ENCODE data around the gene KIF18A.
"Not testable (repeated sequence)": the region's sequence is repeated elsewhere in the genome, so short reads cannot be mapped to it uniquely, and the experiment has no call there.

Gene KIF18A

GRCh38 chr11:28106353-28107043, 1.5 kb downstream of the KIF18A start:
- no peak for DNase-seq

DNA sequence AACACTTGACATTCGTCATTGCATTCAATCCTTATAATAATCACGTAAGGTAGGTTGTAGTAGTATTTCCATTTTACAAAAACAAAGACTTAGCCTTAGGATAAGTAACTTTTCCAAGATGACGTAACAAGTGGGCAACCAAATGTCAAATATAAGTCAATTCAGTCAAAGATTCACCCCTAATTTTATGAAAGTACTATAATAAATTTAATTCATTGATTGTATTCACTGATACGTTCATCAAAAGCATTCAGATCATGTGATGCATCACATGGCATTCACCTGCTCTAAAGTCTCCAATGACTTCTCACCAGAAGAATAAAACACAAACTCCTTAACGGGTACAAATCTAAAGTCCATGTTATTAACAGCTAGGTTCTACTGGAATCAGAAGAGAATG, 2.1 kb downstream of the KIF18A start:
- no peak for DNase-seq

GRCh38 chr11:28104984-28105383, 3.0 kb downstream of the KIF18A start:
- no peak for DNase-seq

DNA sequence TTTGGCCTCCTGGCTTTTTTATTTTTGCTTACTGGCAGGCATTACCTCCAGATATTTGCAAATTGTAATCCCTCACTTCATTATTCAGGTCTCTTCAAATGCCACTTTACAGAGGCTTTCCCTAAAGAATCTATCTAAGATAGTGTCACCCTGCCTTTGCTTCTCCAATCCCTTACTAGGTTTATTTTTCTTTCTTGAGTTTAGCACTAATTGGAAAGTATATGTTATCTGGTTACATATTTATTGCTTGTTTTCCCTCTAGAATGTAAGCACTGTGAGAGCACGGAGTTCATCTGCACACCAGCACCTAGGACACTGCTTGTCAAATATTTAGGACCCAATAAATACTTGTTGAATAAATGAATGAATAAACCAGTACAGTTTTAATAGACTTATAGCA, 3.5 kb downstream of the KIF18A start:
- no peak for DNase-seq

DNA sequence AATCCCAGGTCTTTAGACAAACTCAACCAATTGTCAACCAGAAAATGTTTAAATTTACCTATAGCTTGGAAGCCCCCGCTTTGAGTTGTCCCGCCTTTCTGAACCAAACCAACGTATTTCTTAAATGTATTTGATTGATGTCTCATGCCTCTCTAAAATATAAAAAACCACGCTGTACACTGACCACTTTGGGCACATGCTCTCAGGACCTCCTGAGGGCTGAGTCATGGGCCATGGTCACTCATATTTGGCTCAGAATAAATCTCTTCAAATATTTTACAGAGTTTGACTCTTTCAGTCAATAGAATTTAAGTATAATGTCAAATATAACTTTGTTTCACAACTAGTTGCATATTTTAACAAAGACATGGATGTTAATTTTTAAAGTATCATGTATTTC, 5.7 kb downstream of the KIF18A start:
- not testable (repeated sequence) for DNase-seq

DNA sequence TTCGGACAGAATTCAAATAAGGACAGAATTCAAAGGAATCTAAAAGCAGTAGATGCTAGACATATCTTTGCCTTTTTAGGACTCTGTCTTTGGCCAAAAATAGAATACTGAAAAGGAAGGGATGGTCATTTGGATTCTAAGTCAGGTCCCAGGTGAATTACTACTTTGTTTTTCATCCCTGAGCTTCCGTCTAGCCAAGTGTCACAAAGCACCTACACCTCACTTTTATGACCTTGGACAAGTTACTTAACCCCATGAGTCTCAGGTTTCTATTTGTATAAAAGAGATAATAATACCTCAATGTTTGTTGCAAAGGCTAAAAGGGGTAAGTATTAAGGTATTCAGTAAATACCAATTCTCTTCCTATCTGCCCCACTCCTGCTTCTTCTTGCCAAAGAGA, 7.3 kb downstream of the KIF18A start:
- DNase-seq: no peak

GRCh38 chr11:28099715-28100114, 8.2 kb downstream of the KIF18A start:
- no peak for DNase-seq

DNA sequence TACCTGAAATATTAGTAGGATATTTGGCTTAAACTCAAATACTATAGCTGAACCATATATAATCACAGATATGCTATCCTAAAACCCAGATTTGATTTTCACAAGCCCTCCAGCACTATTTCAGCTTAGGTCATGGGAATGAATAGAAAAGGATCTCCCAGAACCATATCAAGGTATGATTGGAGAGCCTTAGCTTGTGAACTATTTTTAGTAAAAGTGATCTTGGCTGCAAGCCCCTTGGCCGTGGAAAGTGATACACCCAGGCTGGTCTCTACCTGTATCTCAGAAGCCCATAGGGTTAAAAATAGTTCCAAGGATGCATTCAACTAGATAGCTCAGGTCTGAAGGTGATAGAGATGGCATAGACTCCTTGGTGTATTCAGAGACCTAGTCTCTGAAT, 9.7 kb downstream of the KIF18A start:
- no peak for DNase-seq

GRCh38 chr11:28092786-28093185, 15.2 kb downstream of the KIF18A start:
- DNase-seq: no peak

GRCh38 chr11:28090052-28090749, 17.8 kb downstream of the KIF18A start:
- DNase-seq: no peak

GRCh38 chr11:28089378-28089777, 18.6 kb downstream of the KIF18A start:
- no peak for DNase-seq

GRCh38 chr11:28087693-28088092, 20.3 kb downstream of the KIF18A start:
- DNase-seq: not testable (repeated sequence)

- not testable (repeated sequence) for DNase-seq
Observed at GRCh38 chr11:28087192-28087591, 20.8 kb downstream of the KIF18A start.

GRCh38 chr11:28086569-28086968, 21.4 kb downstream of the KIF18A start:
- no peak for DNase-seq

DNA sequence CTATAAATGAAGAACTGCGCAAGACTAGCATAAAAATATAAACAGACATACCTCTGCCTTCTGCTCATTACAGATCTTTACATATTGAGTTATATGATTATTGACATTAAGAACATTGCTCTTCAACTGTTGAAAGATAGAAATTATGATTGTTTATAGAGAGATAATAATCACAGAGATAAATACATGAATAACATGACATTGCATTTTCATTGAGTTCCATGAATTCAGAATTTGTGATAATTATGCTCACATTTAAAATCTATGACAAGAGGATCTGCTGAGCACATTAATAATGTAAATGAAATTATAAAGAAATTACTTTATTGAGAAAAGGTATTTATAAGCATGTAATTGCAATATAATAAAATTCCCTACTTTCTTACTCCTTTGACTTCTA, 24.8 kb downstream of the KIF18A start:
- DNase-seq: no peak

DNA sequence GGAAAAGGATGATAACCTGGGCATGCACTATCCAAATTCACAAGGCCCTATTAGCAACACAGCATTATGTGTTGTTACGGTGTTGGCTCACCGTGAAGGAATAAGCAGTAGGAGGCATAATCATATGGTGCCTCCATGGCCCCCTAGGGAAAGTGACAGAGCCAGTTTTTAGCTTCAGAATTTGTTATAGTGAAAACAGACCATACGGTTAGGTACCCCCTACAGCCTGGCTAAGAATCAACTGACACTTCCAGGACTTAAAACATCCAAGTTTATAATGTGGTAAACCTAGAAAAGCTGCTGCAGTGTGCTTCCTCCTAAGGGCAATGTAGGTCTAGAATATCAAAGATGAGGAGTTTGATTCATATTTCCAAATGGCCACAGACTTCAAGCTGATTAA, 30.4 kb downstream of the KIF18A start:
- DNase-seq: no peak

DNA sequence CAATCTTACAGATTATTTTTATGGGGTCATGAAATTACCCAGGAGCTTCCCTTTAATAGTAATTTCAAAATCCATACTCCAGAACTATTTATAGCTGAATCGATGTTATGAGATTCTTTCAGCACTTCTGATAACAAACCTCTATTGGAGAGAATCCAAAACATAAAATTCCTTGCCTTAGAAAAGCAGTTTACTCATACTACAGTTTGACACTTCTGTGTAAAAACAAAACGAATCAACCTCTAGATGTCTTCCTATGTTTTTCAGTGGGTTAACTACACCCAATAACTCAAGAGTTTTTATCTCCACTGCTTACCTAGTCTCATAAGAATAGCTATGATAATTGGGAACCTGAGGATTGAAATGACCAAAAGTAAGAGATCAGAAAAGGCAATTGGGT, 35.6 kb downstream of the KIF18A start:
- no peak for DNase-seq

DNA sequence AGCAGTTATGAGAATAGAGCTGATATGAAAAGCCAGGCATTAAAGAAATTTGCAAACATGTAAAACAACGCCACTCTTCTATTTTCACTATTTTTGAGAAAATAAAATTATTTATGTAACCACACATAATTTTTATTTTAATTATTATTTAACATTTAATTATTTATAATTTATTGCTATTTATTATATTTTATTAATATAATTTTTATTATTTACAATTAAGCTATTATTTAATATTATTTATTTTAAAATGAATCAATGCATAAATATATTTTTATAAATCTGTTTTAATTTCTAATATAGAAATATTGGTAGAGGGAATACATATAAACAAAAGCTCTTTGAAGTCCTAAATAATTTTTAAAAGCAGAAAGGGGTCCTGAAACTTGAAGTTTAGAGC, 36.7 kb downstream of the KIF18A start:
- DNase-seq: no peak

DNA sequence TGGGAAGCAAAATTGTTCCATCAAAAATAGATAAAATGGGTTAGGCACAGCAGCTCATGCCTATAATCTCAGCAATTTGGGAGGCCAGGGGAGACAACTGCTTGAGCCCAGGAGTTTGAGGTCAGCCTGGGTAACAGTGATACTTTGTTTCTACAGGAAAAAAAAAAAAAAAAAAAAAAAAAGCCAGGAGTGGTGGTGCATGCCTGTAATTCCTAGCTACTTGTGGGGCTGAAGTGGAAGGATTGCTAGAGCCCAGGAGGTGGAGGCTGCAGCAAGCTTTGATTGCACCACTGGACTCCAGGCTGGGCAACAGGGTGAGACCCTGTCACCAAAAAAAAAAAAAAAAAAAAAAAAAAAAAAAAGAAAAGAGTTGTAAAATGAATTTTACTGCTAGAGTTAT, 49.6 kb downstream of the KIF18A start:
- DNase-seq: no peak

DNA sequence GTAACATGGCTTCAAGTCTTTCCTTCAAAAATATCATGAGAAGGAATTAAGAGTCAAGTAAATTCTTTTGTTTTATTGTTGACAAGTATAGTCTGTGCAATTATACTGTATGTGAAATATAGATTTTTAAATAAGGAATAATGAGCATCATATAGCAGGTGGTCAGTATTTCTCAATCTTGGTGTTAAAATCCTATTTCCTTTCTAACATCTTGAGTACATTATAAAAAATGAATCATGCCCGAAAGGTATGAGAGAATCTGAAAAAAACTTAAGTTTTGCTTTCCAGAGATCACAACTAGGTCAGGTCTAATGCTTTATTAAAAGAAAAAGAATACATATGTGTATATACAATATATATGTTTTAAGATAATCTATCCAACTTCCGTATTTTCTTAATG, 53.1 kb downstream of the KIF18A start:
- DNase-seq: no peak

- DNase-seq: no peak
Observed at GRCh38 chr11:28049338-28050216, 58.4 kb downstream of the KIF18A start.

- no peak for DNase-seq
Observed at GRCh38 chr11:28048812-28049211, 59.1 kb downstream of the KIF18A start.

DNA sequence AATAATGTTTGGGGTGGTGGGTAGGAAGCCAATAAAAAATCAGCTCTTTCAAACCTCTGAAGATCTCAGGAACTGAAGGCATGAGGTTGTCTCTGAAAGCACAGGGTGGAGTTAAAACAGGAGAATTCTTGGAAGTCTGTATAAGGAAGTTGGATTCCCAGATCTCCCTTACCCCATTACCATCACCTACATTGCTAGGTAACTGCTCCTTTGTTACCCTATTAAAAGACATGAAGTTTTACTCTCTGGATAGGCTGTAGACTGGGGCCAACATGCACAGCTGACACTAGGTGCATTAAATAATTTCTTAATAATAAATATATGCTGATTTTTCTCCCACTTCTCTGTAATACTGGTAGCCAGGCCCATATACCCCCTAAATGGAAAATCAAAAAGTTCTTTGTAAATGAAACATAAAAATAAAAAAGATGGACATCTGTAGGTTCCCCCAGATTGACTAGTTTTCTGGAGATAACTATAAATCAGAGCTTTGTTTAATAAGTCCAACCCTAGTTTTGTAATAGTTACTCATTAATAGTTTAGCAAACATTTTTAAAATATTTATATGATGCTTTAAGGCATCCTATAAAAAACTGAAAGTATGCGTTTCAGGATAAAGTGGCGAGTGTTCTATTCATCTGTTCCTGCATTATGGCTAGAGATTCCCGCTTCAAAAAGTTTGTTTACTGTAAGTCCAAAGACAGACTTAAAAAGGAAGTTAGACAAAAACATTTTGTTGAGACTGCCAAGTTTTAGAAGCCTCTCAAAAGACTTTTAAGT, 63.8 kb downstream of the KIF18A start:
- no peak for DNase-seq
